B cell (primary cell): ENCODE data around the gene CACNA1G. TPM values are rescaled to one million over a fixed set of nuclear protein-coding genes. Genes with fewer than 3 reads are reported as not detected.

ENCODE experiments used
- ATAC-seq: fragments of 200-7000 bp; cut with Tn5 transposase; one replicate; pipeline ENCODE4 v1.10.0; 2021; ENCODE audit warnings: low read depth, mild to moderate bottlenecking, moderate number of reproducible peaks, moderate library complexity
- CTCF ChIA-PET: fragments of 350-600 bp; sonication (Branson Sonifier 250); formaldehyde crosslinking; loops from one replicate; lab custom pipeline; 2021; ENCODE audit warnings: antibody characterized with exemption, inconsistent platforms; lab: Charles Lee
- POLR2A ChIA-PET: fragments of 350-600 bp; sonication (Branson Sonifier 250); formaldehyde crosslinking; loops from one replicate; lab custom pipeline; 2021; ENCODE audit warnings: antibody characterized with exemption; lab: Charles Lee
- DNase-seq: peaks from one replicate; pipeline ENCODE4 v3.0.0; 2013
- H2AFZ ChIP-seq: 2 replicates; pipeline ENCODE4 v1.6.1; 2012; ENCODE audit warnings: mild to moderate bottlenecking, low read depth, low read length; ENCODE audit not compliant: insufficient read depth, poor library complexity, severe bottlenecking
- H3K27ac ChIP-seq, 2 donors: 1 replicate in 1 of 2; 2 replicates in 1 of 2; pipeline ENCODE4 v1.5.1; 2012 to 2013; ENCODE audit warnings: low read length in 2 of 2, mild to moderate bottlenecking in 2 of 2, moderate library complexity in 1 of 2
- H3K27me3 ChIP-seq, 4 experiments: fragments of 200-600 bp in 1 of 4; sonication (generic) in 1 of 4; replicated peaks in 1 of 4; 1 replicate in 2 of 4; 2 replicates in 2 of 4; pipeline versions ENCODE4 v1.6.1 to v1.7.0; 2013 to 2016; ENCODE audit warnings: low read length in 3 of 4, mild to moderate bottlenecking in 2 of 4, mixed read lengths in 1 of 4, moderate library complexity in 1 of 4; ENCODE audit not compliant: insufficient read depth in 4 of 4, control insufficient read depth in 3 of 4; ENCODE audit errors: control extremely low read depth in 1 of 4
- H3K36me3 ChIP-seq, 2 experiments: replicated peaks in 1 of 2; 1 replicate in 1 of 2; 2 replicates in 1 of 2; pipeline versions ENCODE4 v1.6.1 to v1.7.1; 2013; ENCODE audit warnings: low read length in 1 of 2; ENCODE audit not compliant: insufficient read depth in 2 of 2, control insufficient read depth in 1 of 2; ENCODE audit errors: control extremely low read depth in 1 of 2, extremely low read depth in 1 of 2
- H3K4me1 ChIP-seq, 2 donors: fragments of 200-600 bp in 1 of 2; sonication (generic) in 1 of 2; 1 replicate in 1 of 2; 2 replicates in 1 of 2; pipeline versions ENCODE4 v1.5.1 to v1.6.1; 2013 to 2017; ENCODE audit warnings: low read length in 2 of 2; ENCODE audit not compliant: control insufficient read depth in 2 of 2, insufficient read depth in 2 of 2
- H3K4me2 ChIP-seq: replicated peaks from 2 replicates; pipeline ENCODE3; 2012; ENCODE audit warnings: mild to moderate bottlenecking, low read depth, low read length; ENCODE audit not compliant: poor library complexity, severe bottlenecking
- H3K4me3 ChIP-seq, 5 experiments: fragments of 200-600 bp in 1 of 5; sonication (generic) in 1 of 5; 1 replicate in 3 of 5; 2 replicates in 2 of 5; pipeline versions ENCODE4 v1.5.1 to v1.7.0; 2011 to 2016; ENCODE audit warnings: low read length in 4 of 5, mild to moderate bottlenecking in 4 of 5, low read depth in 2 of 5, control low read depth in 1 of 5, moderate library complexity in 1 of 5; ENCODE audit not compliant: insufficient read depth in 1 of 5; ENCODE audit errors: control extremely low read depth in 1 of 5, extremely low read depth in 1 of 5
- H3K79me2 ChIP-seq: fragments of 200-600 bp; sonication (generic); one replicate; pipeline ENCODE4 v1.6.0; 2016; ENCODE audit warnings: low read length; ENCODE audit not compliant: control insufficient read depth, insufficient read depth
- H3K9ac ChIP-seq: fragments of 200-600 bp; sonication (generic); 2 replicates; pipeline ENCODE4 v1.6.1; 2017; ENCODE audit warnings: mild to moderate bottlenecking, low read length, moderate library complexity
- H3K9me3 ChIP-seq, 3 donors: one replicate each; pipeline versions ENCODE4 v1.6.1 to v1.7.1; 2013; ENCODE audit warnings: low read length in 2 of 3; ENCODE audit not compliant: control insufficient read depth in 2 of 3, insufficient read depth in 1 of 3; ENCODE audit errors: control extremely low read depth in 1 of 3
- H4K20me1 ChIP-seq: 2 replicates; pipeline ENCODE4 v1.6.0; 2012; ENCODE audit warnings: mild to moderate bottlenecking, low read length; ENCODE audit not compliant: insufficient read depth, control insufficient read depth, poor library complexity, severe bottlenecking
- H3K27ac Mint-ChIP-seq: one replicate; pipeline ENCODE4 v1.8.0; 2021; ENCODE audit warnings: mixed read lengths
- H3K27me3 Mint-ChIP-seq: one replicate; pipeline ENCODE4 v1.8.0; 2021; ENCODE audit warnings: mixed read lengths
- H3K4me1 Mint-ChIP-seq: one replicate; pipeline ENCODE4 v1.8.0; 2021; ENCODE audit warnings: mixed read lengths
- H3K4me3 Mint-ChIP-seq: one replicate; pipeline ENCODE4 v1.8.0; 2021; ENCODE audit warnings: mixed read lengths
- H3K9me3 Mint-ChIP-seq: one replicate; pipeline ENCODE4 v1.8.0; 2022; ENCODE audit warnings: mixed read lengths; ENCODE audit not compliant: insufficient read depth
- CTCF ChIP-seq: fragments of 200-600 bp; IDR thresholded peaks from one replicate; pipeline ENCODE4 v1.8.0; 2022; ENCODE audit warnings: antibody characterized with exemption, mild to moderate bottlenecking
- EZH2 ChIP-seq: IDR thresholded peaks from 2 replicates; pipeline ENCODE4 v1.6.1; 2012; ENCODE audit warnings: borderline replicate concordance, low read depth, mild to moderate bottlenecking, moderate library complexity, low read length; ENCODE audit not compliant: insufficient read depth, poor library complexity, severe bottlenecking
- WGBS: methylation state at CpG from one replicate; pipeline ENCODE4 v1.1.5; 2013; ENCODE audit warnings: missing lambda C conversion rate; ENCODE audit not compliant: insufficient coverage; 5-methylcytosine and 5-hydroxymethylcytosine counted together
- intact Hi-C: fragments of 100-400 bp; cut with micrococcal nuclease; formaldehyde crosslinking; loops from one replicate; pipeline ENCODE4 v1.10.0; 2022
- polyA plus RNA-seq: library from polyadenylated mRNA; depleted of rRNA; stranded (reverse); fragments of >200 nt; gene quantifications from 2 replicates; pipeline ENCODE4 v1.2.3, GENCODE V29; 2012
- total RNA-seq, 2 donors: library from RNA; stranded (reverse); fragments of 120-200 nt in 1 of 2; gene quantifications; 1 replicate in 1 of 2; 2 replicates in 1 of 2; pipeline versions ENCODE4 v1.2.3 to v1.2.4, GENCODE V29; 2013 to 2022

CACNA1G gene
- total and polyA plus RNA-seq, 2 donors (not counting 1 experiment from before 2014, with no cell fraction given) = 0.12 TPM; not detected in 1

GRCh38 chr17:50672831-50673551 is 112.5 kb downstream of the CACNA1G start:
- no peak for DNase-seq
- Histone ChIP-seq H3K36me3 (no peaks in the 10 kb centered on the region), H4K20me1 (no peaks in the 10 kb centered on the region), H2AFZ (no peak overlapping the region), H3K9me3 (no peaks in the 10 kb centered on the region), H3K79me2 (no peaks in the 10 kb centered on the region), H3K27me3 (no peaks in the 10 kb centered on the region), H3K27ac (no peak overlapping the region), H3K9ac (no peak overlapping the region), H3K4me2 (no peak overlapping the region), H3K4me1 (no peaks in the 10 kb centered on the region), H3K4me3 (no peak overlapping the region)
- Mint-ChIP-seq H3K27ac (no peak overlapping the region), H3K9me3 (no peaks in the 10 kb centered on the region), H3K4me3 (no peak overlapping the region), H3K27me3 (peaks cover 8% of the 10 kb centered on the region), H3K4me1 (no peaks in the 10 kb centered on the region)
- ChIA-PET POLR2A (no interaction called here), CTCF (interaction anchor here (0.6 kb wide), 1 partner anchor 190 kb away, joined by 4 read pairs; no protein-coding TSS in a partner anchor)
- no peak for ATAC-seq
- TF ChIP-seq CTCF (no peak), EZH2 (no peak)
- WGBS = 94% methylated on average over 18 of the region's 20 CpGs
- intact Hi-C loops = no loop called here

GRCh38 chr17:50675190-50675589 is 114.7 kb downstream of the CACNA1G start:
- ATAC-seq (no peak), DNase-seq (no peak)
- H3K27me3 Mint-ChIP-seq = peaks cover 21% of the 10 kb centered on the region
- no peak overlapping the region for H3K4me3 ChIP-seq
- no peaks in the 10 kb centered on the region for H3K4me1 Mint-ChIP-seq
- H3K36me3 ChIP-seq = no peaks in the 10 kb centered on the region
- no peaks in the 10 kb centered on the region for H3K9me3 Mint-ChIP-seq
- H2AFZ ChIP-seq = no peak overlapping the region
- H3K27ac ChIP-seq = no peak overlapping the region
- ChIA-PET POLR2A (no interaction called here), CTCF (no interaction called here)
- H3K4me1 ChIP-seq = no peaks in the 10 kb centered on the region
- H3K9ac ChIP-seq = no peak overlapping the region
- no peak overlapping the region for H3K4me2 ChIP-seq
- TF ChIP-seq EZH2 = no peak
- no peak for TF ChIP-seq CTCF
- peaks cover 0 to 2% (median 0%) of the 10 kb centered on the region in 4 experiments for H3K27me3 ChIP-seq
- H3K79me2 ChIP-seq = no peaks in the 10 kb centered on the region
- H3K9me3 ChIP-seq = no peaks in the 10 kb centered on the region
- no peak overlapping the region for H3K4me3 Mint-ChIP-seq
- no peak overlapping the region for H3K27ac Mint-ChIP-seq
- H4K20me1 ChIP-seq = no peaks in the 10 kb centered on the region
- intact Hi-C loops = no loop called here
- 86% methylated on average over 2 of the region's 3 CpGs for WGBS
